HG03432 (cell line): ENCODE measurements around the gene FDCSP.
"Not testable (repeated sequence)": the region's sequence is repeated elsewhere in the genome, so short reads cannot be mapped to it uniquely, and the experiment has no call there.

Source experiments
- ATAC-seq: cut with Tn5 transposase; IDR thresholded peaks from one replicate; pipeline ENCODE4 v1.9.1; 2021; ENCODE audit warnings: mild to moderate bottlenecking, moderate library complexity; ENCODE audit not compliant: unreplicated experiment

The FDCSP gene

DNA sequence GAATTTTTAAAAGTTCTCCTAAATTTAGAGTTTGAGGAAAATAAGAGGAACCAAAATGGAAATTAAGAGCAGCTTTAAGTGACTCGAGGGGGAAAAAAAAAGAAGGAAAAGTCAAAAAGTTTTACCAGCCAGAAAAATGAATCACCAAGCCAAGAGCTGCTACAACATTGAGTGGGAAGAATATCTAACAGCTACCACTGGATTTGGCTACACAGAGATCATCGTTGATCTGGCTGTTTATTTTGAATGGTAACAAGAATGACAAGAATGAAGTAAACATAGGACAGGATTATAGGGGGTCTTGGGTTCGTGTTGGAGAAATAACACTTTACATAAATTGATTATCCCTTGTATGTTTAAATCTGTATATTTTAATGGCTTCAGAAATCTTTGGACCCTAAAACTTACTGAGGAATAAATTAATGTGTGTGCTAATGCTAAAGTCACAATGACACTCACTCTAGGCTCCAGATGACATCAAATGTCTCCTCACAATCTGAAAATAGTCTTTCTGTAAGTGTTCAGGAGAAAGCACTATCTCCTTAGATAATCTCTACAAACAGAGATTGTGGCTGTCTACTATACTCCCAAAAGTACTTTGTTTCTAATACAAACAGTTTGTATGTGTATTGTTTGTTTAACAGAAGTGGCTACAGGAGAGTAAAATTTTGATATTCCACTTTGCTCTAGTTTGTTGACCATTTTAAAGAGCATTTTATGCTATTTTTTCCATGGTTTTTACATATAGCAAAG, 13.4 kb downstream of the FDCSP start:
- ATAC-seq = no peak

DNA sequence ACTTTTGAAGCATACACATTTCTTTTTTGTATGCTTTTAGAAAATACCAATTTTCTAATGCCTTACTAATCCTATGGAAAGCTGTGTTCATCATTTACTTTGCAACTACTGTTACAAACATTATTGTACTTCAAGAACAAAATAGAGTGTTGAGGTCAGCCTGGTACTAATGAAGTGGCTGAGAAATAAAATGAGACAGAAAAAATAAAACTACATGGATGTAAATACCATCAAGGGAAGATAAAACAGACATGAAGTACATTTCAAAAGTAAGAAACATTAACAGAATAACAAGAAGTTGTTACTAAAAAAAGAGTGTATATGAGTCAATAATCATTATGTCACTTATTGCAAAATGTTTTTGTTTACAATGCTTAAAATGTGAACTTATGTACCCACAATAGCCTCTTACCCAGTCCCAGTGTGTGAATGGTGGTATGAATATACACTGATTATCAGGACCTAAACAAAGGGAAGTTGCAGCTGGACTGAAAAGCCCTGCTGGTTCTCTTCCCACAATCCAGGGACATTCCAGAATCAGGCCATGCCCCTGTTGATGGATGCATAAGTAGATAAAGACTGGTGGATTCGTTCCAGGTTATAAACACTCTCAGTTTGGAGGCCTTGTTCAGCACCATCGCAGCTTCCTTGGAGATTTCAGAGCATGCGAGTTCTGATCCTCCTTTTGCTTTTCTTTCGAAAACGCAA, 14.1 kb downstream of the FDCSP start:
- ATAC-seq = no peak

DNA sequence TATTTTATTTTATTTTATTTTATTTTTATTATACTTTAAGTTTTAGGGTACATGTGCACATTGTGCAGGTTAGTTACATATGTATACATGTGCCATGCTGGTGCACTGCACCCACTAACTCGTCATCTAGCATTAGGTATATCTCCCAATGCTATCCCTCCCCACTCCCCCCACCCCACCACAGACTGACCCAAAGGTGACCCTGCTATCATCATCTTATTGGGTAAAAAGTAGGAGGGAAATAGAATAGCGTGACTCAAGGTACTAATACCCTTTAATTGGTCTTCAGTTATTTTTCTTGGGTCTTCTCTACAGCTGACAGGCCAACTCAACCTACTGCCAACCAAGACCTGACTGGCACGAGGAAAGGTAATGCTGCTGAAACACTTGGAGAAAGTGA, 16.4 kb downstream of the FDCSP start, which contains the start of gene CSN3:
CSN3 (plus strand) TSS at position 301 of the 400 bp plus-strand sequence. CDS start 2,223 bp downstream, outside the sequence.
- not testable (repeated sequence) for ATAC-seq

DNA sequence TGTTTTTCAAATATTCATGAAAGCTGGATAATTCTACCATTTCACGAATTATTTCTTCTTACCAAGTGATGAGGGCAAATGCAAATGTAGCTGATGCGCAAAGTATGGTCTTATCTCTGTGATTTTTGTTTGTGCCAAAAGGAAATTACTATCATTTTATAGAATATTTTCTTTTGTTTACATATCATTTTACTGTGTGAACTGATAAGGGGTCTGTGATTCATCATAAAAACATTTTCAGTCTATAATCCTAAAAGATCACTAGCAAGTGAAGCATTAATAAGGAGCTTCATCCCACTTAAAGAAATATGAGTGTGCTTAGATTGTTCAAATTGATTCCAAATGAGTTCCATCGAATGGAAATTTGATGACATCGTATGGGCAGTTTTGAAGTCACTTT, 17.2 kb downstream of the FDCSP start:
- ATAC-seq = no peak

DNA sequence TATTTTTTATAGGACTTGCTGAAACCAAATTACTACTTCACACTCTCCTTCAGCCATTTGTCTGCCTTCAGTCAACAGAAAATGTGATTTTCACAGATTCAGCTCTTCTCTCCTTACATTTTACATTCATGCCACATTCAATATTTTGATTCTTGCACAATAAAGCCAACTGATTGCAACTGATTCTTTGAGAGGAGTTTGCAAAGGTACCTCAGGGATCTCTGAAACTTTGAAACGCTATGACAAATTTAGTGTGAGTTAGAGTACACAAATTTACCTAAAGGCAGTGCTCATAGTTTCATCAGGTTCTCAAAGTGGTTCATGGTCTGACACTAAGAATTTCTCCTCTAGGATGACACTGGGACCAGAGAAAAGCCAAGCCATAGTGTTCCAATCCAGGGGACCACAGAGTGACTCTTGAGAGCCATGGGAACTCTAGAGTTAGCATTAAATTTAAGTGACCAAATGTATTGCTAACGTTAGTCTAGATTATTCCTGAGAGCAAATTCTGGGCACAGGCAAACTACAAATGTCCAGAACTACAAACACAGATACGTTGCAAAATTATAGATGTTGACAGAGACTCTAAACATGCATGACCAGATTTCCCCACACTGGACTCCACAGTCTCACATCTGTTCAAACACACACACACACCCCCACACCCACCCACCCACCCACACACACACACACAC, 25.5 kb downstream of the FDCSP start:
- ATAC-seq = no peak

DNA sequence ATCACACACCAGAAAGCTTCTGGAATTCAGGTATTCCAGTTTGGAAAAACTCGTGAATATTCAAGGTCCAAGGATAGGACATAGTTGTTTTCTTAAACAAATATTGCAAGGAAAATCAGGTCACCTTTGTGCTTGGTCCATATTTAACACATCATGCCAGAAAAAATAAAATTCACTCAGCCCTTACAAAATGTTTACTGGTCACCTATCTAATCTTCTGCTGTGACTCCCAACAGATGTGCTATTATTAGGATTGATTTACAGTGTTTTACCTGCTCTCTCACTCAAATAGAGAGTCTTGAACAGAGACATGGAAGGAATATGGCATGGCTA, 26.0 kb downstream of the FDCSP start:
- no peak for ATAC-seq

DNA sequence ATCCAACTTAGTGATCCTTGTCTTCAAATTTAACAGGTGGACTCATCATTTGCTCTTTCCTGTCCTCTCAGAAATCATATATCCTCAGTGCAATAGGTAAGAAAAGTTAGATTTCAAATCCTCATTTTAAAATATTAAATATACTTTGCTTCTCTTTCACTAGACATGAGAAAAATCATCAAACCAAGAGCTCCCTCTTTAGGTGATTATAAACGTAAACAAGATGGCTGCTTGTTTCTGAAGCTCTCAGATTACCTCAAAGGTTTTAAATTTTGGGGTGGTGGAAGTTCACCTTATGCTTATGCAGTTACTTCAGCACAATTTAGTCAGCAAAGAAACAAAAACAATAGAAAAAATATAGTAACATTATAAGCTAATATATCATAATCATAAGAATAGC, 43.8 kb downstream of the FDCSP start:
- no peak for ATAC-seq

DNA sequence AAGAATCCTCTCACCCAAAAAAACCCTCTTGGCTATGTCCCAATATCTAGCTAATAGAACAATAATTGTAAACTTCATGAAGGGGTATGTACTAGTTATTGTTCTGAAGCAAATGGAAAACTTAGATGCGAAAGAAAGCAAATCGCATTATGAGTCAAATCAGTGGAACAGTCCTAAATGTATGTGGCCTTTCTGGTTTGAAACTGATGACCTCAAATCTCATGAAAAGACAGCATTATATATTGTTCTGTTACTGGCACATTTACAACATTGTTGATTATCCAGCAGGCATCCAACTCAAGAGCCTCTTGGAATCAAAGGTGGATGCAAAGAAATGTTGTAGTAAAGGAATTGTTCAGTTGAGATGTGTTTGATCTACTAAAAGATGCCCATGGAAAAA, 51.2 kb downstream of the FDCSP start:
- no peak for ATAC-seq

DNA sequence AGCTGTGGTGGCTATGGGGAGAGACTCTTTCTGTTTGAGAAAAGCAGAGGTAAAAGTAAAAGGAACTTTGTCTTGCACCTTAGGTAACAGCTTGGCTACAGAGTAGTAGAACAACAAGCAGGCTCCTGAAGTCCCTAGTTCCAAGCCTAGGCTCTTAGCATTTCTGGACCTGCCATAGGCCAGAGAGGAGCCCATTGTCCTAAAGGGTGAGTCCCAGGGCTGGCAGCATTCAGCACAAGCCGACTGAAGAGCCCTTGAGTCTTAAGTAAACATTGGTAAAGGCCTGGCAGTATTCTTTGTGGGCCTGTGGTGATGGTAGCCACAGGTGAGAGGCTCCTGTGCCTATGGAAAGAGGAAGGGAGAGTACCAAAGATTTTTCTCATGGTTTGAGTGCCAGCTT, 54.6 kb downstream of the FDCSP start:
- no peak for ATAC-seq
